H9 (cell line): Measurements from ENCODE around the gene PIGM. TPM values are rescaled to one million over a fixed set of nuclear protein-coding genes. Genes with fewer than 3 reads are reported as not detected.

Experiments
- DNase-seq: peaks from one replicate; pipeline ENCODE4 v3.0.0-alpha.2; 2017
- H2AFZ ChIP-seq: one replicate; pipeline ENCODE4 v1.6.1; 2013; ENCODE audit warnings: mild to moderate bottlenecking, low read length, control low read depth, moderate library complexity
- H2AK5ac ChIP-seq: 2 replicates; pipeline ENCODE4 v1.6.1; 2013; ENCODE audit warnings: low read length, control low read depth, mixed read lengths; ENCODE audit not compliant: insufficient read length
- H2BK120ac ChIP-seq: one replicate; pipeline ENCODE4 v1.6.1; 2013; ENCODE audit warnings: low read depth, mild to moderate bottlenecking, low read length, control low read depth, inconsistent platforms; ENCODE audit not compliant: poor library complexity, severe bottlenecking
- H2BK12ac ChIP-seq: 2 replicates; pipeline ENCODE4 v1.6.1; 2013; ENCODE audit warnings: low read length, control low read depth, mixed read lengths, low read depth; ENCODE audit not compliant: insufficient read length
- H2BK15ac ChIP-seq: 2 replicates; pipeline ENCODE4 v1.6.1; 2013; ENCODE audit warnings: low read depth, low read length, control low read depth
- H2BK20ac ChIP-seq: one replicate; pipeline ENCODE4 v1.6.1; 2013; ENCODE audit warnings: low read depth, mild to moderate bottlenecking, low read length, control low read depth, inconsistent platforms; ENCODE audit not compliant: poor library complexity, severe bottlenecking
- H2BK5ac ChIP-seq: 2 replicates; pipeline ENCODE4 v1.6.1; 2013; ENCODE audit warnings: low read length, control low read depth, mixed read lengths; ENCODE audit not compliant: insufficient read length
- H3K14ac ChIP-seq: 2 replicates; pipeline ENCODE4 v1.6.1; 2013; ENCODE audit warnings: low read length, control low read depth; ENCODE audit not compliant: insufficient read depth
- H3K18ac ChIP-seq: 2 replicates; pipeline ENCODE4 v1.6.1; 2013; ENCODE audit warnings: low read depth, mild to moderate bottlenecking, mixed read lengths, low read length, control low read depth; ENCODE audit not compliant: insufficient read length
- H3K23ac ChIP-seq: 2 replicates; pipeline ENCODE4 v1.6.1; 2013; ENCODE audit warnings: low read length, control low read depth, mixed read lengths, low read depth; ENCODE audit not compliant: insufficient read length
- H3K23me2 ChIP-seq: 2 replicates; pipeline ENCODE4 v1.6.1; 2013; ENCODE audit warnings: low read depth, mild to moderate bottlenecking, mixed read lengths, low read length, control low read depth; ENCODE audit not compliant: insufficient read length, poor library complexity, severe bottlenecking
- H3K27ac ChIP-seq: 2 replicates; pipeline ENCODE4 v1.5.1; 2013; ENCODE audit warnings: low read length, control low read depth, mixed read lengths, low read depth; ENCODE audit not compliant: insufficient read length
- H3K27me3 ChIP-seq: 2 replicates; pipeline ENCODE4 v1.6.1; 2013; ENCODE audit warnings: low read length, control low read depth, inconsistent platforms; ENCODE audit not compliant: insufficient read depth
- H3K4ac ChIP-seq: 2 replicates; pipeline ENCODE4 v1.6.1; 2013; ENCODE audit warnings: low read depth, mild to moderate bottlenecking, control low read depth, inconsistent platforms, low read length, moderate library complexity
- H3K4me1 ChIP-seq: 2 replicates; pipeline ENCODE4 v1.6.1; 2013; ENCODE audit warnings: low read length, control low read depth, inconsistent platforms; ENCODE audit not compliant: insufficient read depth
- H3K4me2 ChIP-seq: 2 replicates; pipeline ENCODE4 v1.6.1; 2013; ENCODE audit warnings: low read length, control low read depth, mixed read lengths; ENCODE audit not compliant: insufficient read length, insufficient read depth
- H3K56ac ChIP-seq: 2 replicates; pipeline ENCODE4 v1.6.1; 2013; ENCODE audit warnings: low read depth, mild to moderate bottlenecking, mixed read lengths, low read length, control low read depth; ENCODE audit not compliant: insufficient read length
- H3K79me1 ChIP-seq: 2 replicates; pipeline ENCODE4 v1.6.1; 2013; ENCODE audit warnings: low read depth, mild to moderate bottlenecking, moderate library complexity, low read length, control low read depth, inconsistent platforms; ENCODE audit not compliant: insufficient read depth, poor library complexity, severe bottlenecking
- H3K79me2 ChIP-seq: 2 replicates; pipeline ENCODE4 v1.6.1; 2013; ENCODE audit warnings: low read length, control low read depth, inconsistent platforms; ENCODE audit not compliant: insufficient read depth
- H3K9ac ChIP-seq: 2 replicates; pipeline ENCODE4 v1.6.1; 2013; ENCODE audit warnings: low read length, control low read depth, mixed read lengths; ENCODE audit not compliant: insufficient read length; ENCODE audit errors: extremely low read depth
- H3K9me3 ChIP-seq: one replicate; pipeline ENCODE4 v1.6.1; 2013; ENCODE audit warnings: low read depth, low read length, inconsistent platforms; ENCODE audit not compliant: control insufficient read depth
- H3T11ph ChIP-seq: one replicate; pipeline ENCODE4 v1.6.1; 2013; ENCODE audit warnings: mild to moderate bottlenecking, low read length, control low read depth, inconsistent platforms
- H4K20me1 ChIP-seq: one replicate; pipeline ENCODE4 v1.6.1; 2013; ENCODE audit not compliant: control insufficient read depth, insufficient read length, insufficient read depth
- H4K5ac ChIP-seq: 2 replicates; pipeline ENCODE4 v1.6.1; 2013; ENCODE audit warnings: low read depth, mild to moderate bottlenecking, mixed read lengths, low read length, control low read depth; ENCODE audit not compliant: insufficient read length
- H4K8ac ChIP-seq: replicated peaks from 2 replicates; pipeline ENCODE4 v1.6.1; 2013; ENCODE audit warnings: low read length, control low read depth, mixed read lengths, low read depth; ENCODE audit not compliant: insufficient read length
- H4K91ac ChIP-seq: 2 replicates; pipeline ENCODE4 v1.6.1; 2013; ENCODE audit warnings: low read depth, mild to moderate bottlenecking, moderate library complexity, mixed read lengths, low read length, control low read depth; ENCODE audit not compliant: insufficient read length
- H3K27ac Mint-ChIP-seq, 3 experiments: 2 replicates in 2 of 3; 3 replicates in 1 of 3; pipeline ENCODE4 v1.8.0; 2020 to 2021; ENCODE audit warnings: mixed read lengths in 3 of 3, mild to moderate bottlenecking in 1 of 3, moderate library complexity in 1 of 3
- H3K27me3 Mint-ChIP-seq: 2 replicates; pipeline ENCODE4 v1.8.0; 2021; ENCODE audit warnings: low read depth, mild to moderate bottlenecking, moderate library complexity, mixed read lengths
- H3K36me3 Mint-ChIP-seq, 3 experiments: 2 replicates in 2 of 3; 3 replicates in 1 of 3; pipeline ENCODE4 v1.8.0; 2020 to 2021; ENCODE audit warnings: low read depth in 3 of 3, mixed read lengths in 3 of 3; ENCODE audit not compliant: insufficient read depth in 1 of 3
- H3K4me1 Mint-ChIP-seq, 2 experiments: 2 replicates each; pipeline ENCODE4 v1.8.0; 2020; ENCODE audit warnings: mixed read lengths in 2 of 2
- H3K4me3 Mint-ChIP-seq, 2 experiments: 2 replicates in 1 of 2; 3 replicates in 1 of 2; pipeline ENCODE4 v1.8.0; 2020 to 2021; ENCODE audit warnings: mild to moderate bottlenecking in 2 of 2, mixed read lengths in 2 of 2, moderate library complexity in 1 of 2
- H3K9me3 Mint-ChIP-seq, 2 experiments: 2 replicates in 1 of 2; 3 replicates in 1 of 2; pipeline ENCODE4 v1.8.0; 2020; ENCODE audit warnings: mild to moderate bottlenecking in 2 of 2, mixed read lengths in 2 of 2, moderate library complexity in 1 of 2
- WGBS: extraction: QIAGEN DNeasy Blood & Tissue Kit; methylation state at CpG from one replicate; pipeline ENCODE4 v1.1.7; 2013; ENCODE audit warnings: missing lambda C conversion rate, low lambda C conversion rate, mixed read lengths; ENCODE audit not compliant: insufficient read length; ENCODE audit errors: extremely low coverage; 5-methylcytosine and 5-hydroxymethylcytosine counted together
- total RNA-seq: library from RNA; stranded (reverse); gene quantifications from 2 replicates; pipeline ENCODE4 v1.2.1, GENCODE V29; 2021
- TF ChIP-seq, protein P1 (sequence below): fragments of 200-600 bp; sonication (generic); conservative IDR thresholded peaks from 3 replicates; pipeline ENCODE4 v1.8.0; 2021; ENCODE audit warnings: antibody characterized with exemption, mild to moderate bottlenecking

Gene PIGM
- total RNA-seq, 1 experiment from 2014 or later = 5.9 TPM

DNA sequence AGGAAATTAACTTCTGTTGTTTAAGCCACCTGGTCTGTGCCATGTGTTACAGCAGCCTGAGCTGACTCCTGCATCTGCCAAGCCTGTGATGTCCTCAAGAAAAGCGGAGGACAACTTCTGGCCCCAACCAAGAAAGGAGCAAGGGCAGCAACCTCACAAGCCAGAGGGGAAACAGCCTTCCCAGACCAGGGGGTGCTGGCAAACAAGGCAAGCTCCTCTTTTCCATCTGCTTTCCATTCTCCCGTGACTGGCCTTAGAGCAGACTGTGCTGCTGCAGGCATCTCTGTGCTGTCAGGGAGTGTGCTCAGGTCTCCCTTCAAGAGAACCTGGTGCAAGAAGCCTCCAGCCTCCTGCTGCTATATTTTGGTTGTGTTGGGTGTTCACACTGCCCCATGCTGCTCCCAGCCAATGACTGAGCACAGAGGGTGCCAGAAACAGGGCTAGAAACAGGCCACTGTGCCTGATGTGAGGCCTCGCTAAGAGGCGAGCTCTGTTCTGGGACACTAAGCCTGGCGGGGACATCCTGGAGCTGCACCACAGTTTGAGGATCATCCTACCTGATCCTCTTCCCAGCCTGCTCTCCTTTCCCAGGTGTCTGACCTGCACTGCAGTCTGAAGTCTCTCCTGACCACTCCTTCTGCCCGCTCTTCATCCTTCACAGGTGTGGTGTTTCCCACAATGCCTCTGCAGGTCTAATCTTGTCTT is 50.3 kb downstream of the PIGM start:
- Histone ChIP-seq H3K79me2 (no peaks in the 10 kb centered on the region), H3K79me1 (no peaks in the 10 kb centered on the region), H2BK120ac (no peak overlapping the region), H4K5ac (no peak overlapping the region), H3K56ac (no peak overlapping the region), H3T11ph (no peak overlapping the region), H3K23me2 (no peaks in the 10 kb centered on the region), H3K9me3 (no peaks in the 10 kb centered on the region), H4K91ac (no peak overlapping the region), H3K23ac (no peak overlapping the region), H2AFZ (no peak overlapping the region), H2BK15ac (no peak overlapping the region), H4K20me1 (no peaks in the 10 kb centered on the region), H3K9ac (no peak overlapping the region), H2BK5ac (no peak overlapping the region), H3K4ac (no peak overlapping the region), H3K4me1 (no peaks in the 10 kb centered on the region), H2AK5ac (no peak overlapping the region), H2BK20ac (no peak overlapping the region), H2BK12ac (no peak overlapping the region), H3K14ac (no peak overlapping the region; the same call in 1 of the 2 replicates), H3K18ac (no peak overlapping the region), H4K8ac (no peak overlapping the region), H3K27me3 (no peaks in the 10 kb centered on the region), H3K27ac (no peak overlapping the region), H3K4me2 (no peak overlapping the region)
- no peak overlapping the region for H3K27ac Mint-ChIP-seq
- H3K27me3 Mint-ChIP-seq = peaks cover 29% of the 10 kb centered on the region
- no peaks in the 10 kb centered on the region for H3K36me3 Mint-ChIP-seq
- H3K9me3 Mint-ChIP-seq = no peaks in the 10 kb centered on the region
- TF ChIP-seq, protein P1, sequence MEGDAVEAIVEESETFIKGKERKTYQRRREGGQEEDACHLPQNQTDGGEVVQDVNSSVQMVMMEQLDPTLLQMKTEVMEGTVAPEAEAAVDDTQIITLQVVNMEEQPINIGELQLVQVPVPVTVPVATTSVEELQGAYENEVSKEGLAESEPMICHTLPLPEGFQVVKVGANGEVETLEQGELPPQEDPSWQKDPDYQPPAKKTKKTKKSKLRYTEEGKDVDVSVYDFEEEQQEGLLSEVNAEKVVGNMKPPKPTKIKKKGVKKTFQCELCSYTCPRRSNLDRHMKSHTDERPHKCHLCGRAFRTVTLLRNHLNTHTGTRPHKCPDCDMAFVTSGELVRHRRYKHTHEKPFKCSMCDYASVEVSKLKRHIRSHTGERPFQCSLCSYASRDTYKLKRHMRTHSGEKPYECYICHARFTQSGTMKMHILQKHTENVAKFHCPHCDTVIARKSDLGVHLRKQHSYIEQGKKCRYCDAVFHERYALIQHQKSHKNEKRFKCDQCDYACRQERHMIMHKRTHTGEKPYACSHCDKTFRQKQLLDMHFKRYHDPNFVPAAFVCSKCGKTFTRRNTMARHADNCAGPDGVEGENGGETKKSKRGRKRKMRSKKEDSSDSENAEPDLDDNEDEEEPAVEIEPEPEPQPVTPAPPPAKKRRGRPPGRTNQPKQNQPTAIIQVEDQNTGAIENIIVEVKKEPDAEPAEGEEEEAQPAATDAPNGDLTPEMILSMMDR = no peak
- no CpG with 5 or more reads among the region's 6 CpGs for WGBS
- no peak for DNase-seq
- H3K4me1 Mint-ChIP-seq = peaks cover 0 to 5% of the 10 kb centered on the region in 2 experiments; a peak in 2 of 4 replicates
- no peak overlapping the region for H3K4me3 Mint-ChIP-seq
